GM19025 (cell line): ENCODE measurements around the gene MBD6.
"Not testable (repeated sequence)": the region's sequence is repeated elsewhere in the genome, so short reads cannot be mapped to it uniquely, and the experiment has no call there.

Experiments
- ATAC-seq: cut with Tn5 transposase; IDR thresholded peaks from one replicate; pipeline ENCODE4 v1.9.1; 2021; ENCODE audit warnings: mild to moderate bottlenecking, low read depth, moderate library complexity; ENCODE audit not compliant: unreplicated experiment

MBD6 gene

GRCh38 chr12:57488402-57489156 lies 34.0 kb upstream of the MBD6 start:
- ATAC-seq = no peak

- no peak for ATAC-seq
These were observed 33.4 kb upstream of the MBD6 start for GRCh38 chr12:57489157-57489641.

GRCh38 chr12:57490126-57490525 lies 32.5 kb upstream of the MBD6 start:
- no peak for ATAC-seq

GRCh38 chr12:57491393-57492280 lies 31.0 kb upstream of the MBD6 start:
- no peak for ATAC-seq

GRCh38 chr12:57495051-57495701 lies 27.4 kb upstream of the MBD6 start:
- not testable (repeated sequence) for ATAC-seq

GRCh38 chr12:57496822-57497221 lies 25.8 kb upstream of the MBD6 start:
- ATAC-seq = no peak

- ATAC-seq = no peak
These were observed 25.1 kb upstream of the MBD6 start for GRCh38 chr12:57497223-57498131.

GRCh38 chr12:57498132-57498502 lies 24.5 kb upstream of the MBD6 start:
- no peak for ATAC-seq

GRCh38 chr12:57498571-57498970 lies 24.1 kb upstream of the MBD6 start:
- no peak for ATAC-seq

- no peak for ATAC-seq
These were observed 22.4 kb upstream of the MBD6 start for GRCh38 chr12:57500213-57500612.

- ATAC-seq = not testable (repeated sequence)
These were observed 20.2 kb upstream of the MBD6 start for GRCh38 chr12:57502311-57502969.

- ATAC-seq = not testable (repeated sequence)
These were observed 16.1 kb upstream of the MBD6 start for GRCh38 chr12:57506541-57506940.

GRCh38 chr12:57507796-57508195 lies 14.8 kb upstream of the MBD6 start:
- ATAC-seq = not testable (repeated sequence)

- no peak for ATAC-seq
These were observed 11.5 kb upstream of the MBD6 start for GRCh38 chr12:57511161-57511560.

GRCh38 chr12:57511588-57512325 lies 10.9 kb upstream of the MBD6 start:
- no peak for ATAC-seq

- ATAC-seq = no peak
These were observed 10.0 kb upstream of the MBD6 start for GRCh38 chr12:57512665-57513064.

GRCh38 chr12:57513266-57513665 lies 9.4 kb upstream of the MBD6 start:
- ATAC-seq = no peak

GRCh38 chr12:57513677-57514076 lies 8.9 kb upstream of the MBD6 start:
- ATAC-seq = not testable (repeated sequence)

GRCh38 chr12:57514246-57514645 lies 8.4 kb upstream of the MBD6 start:
- not testable (repeated sequence) for ATAC-seq
